Vagina (tissue), 2 donors: ENCODE results near the gene UBE2L3. TPM values are rescaled to one million over a fixed set of nuclear protein-coding genes. Genes with fewer than 3 reads are reported as not detected.
"Not testable (repeated sequence)": the region's sequence is repeated elsewhere in the genome, so short reads cannot be mapped to it uniquely, and the experiment has no call there.

Source experiments
- DNase-seq, 2 donors: peaks; one replicate each; pipeline ENCODE4 v3.0.0-alpha.2; 2017; ENCODE audit errors: extremely low spot score in 2 of 2
- H3K27ac ChIP-seq: fragments of 200-600 bp; sonication (generic); one replicate; pipeline ENCODE4 v1.5.1; 2019
- H3K27me3 ChIP-seq: fragments of 200-600 bp; sonication (generic); one replicate; pipeline ENCODE4 v1.5.1; 2019
- H3K36me3 ChIP-seq, 2 donors: fragments of 200-600 bp; sonication (generic); one replicate each; pipeline ENCODE4 v1.5.1; 2017 to 2019
- H3K4me1 ChIP-seq: fragments of 200-600 bp; sonication (generic); one replicate; pipeline ENCODE4 v1.5.1; 2019
- H3K4me3 ChIP-seq, 2 donors: fragments of 200-600 bp; sonication (generic); 1 replicate in 1 of 2; 2 replicates in 1 of 2; pipeline ENCODE4 v1.5.1; 2016 to 2019
- H3K9me3 ChIP-seq: fragments of 200-600 bp; sonication (generic); one replicate; pipeline ENCODE4 v1.5.1; 2019
- POLR2A ChIP-seq, 2 donors: fragments of 450-650 bp; IDR thresholded peaks; one replicate each; pipeline ENCODE4 v1.6.1; 2017; ENCODE audit warnings: antibody characterized with exemption in 2 of 2, mild to moderate bottlenecking in 2 of 2, moderate library complexity in 2 of 2
- POLR2AphosphoS5 ChIP-seq, 2 donors: sonication (generic); formaldehyde crosslinking; IDR thresholded peaks; one replicate each; pipeline ENCODE4 v1.9.0; 2017; ENCODE audit warnings: antibody characterized with exemption in 2 of 2, mild to moderate bottlenecking in 2 of 2, low read depth in 1 of 2; ENCODE audit not compliant: insufficient read depth in 1 of 2
- intact Hi-C: fragments of 100-400 bp; cut with DNase I; formaldehyde crosslinking; loops from one replicate; pipeline ENCODE4 v1.15.1; 2023
- total RNA-seq: library from RNA; depleted of rRNA; stranded (reverse); fragments of >200 nt; gene quantifications from one replicate; pipeline ENCODE4 v1.2.3, GENCODE V29; 2016
- TF ChIP-seq, protein P1 (sequence below), 3 experiments: fragments of 450-650 bp in 2 of 3; fragments of 200-600 bp in 1 of 3; sonication (generic) in 1 of 3; IDR thresholded peaks; one replicate each; pipeline ENCODE4 v1.5.1; 2017 to 2019; ENCODE audit warnings: antibody characterized with exemption in 3 of 3, mild to moderate bottlenecking in 2 of 3, moderate library complexity in 2 of 3

UBE2L3 gene
- total RNA-seq, 1 donor from 2014 or later = 32.7 TPM

- TF ChIP-seq, protein P1, sequence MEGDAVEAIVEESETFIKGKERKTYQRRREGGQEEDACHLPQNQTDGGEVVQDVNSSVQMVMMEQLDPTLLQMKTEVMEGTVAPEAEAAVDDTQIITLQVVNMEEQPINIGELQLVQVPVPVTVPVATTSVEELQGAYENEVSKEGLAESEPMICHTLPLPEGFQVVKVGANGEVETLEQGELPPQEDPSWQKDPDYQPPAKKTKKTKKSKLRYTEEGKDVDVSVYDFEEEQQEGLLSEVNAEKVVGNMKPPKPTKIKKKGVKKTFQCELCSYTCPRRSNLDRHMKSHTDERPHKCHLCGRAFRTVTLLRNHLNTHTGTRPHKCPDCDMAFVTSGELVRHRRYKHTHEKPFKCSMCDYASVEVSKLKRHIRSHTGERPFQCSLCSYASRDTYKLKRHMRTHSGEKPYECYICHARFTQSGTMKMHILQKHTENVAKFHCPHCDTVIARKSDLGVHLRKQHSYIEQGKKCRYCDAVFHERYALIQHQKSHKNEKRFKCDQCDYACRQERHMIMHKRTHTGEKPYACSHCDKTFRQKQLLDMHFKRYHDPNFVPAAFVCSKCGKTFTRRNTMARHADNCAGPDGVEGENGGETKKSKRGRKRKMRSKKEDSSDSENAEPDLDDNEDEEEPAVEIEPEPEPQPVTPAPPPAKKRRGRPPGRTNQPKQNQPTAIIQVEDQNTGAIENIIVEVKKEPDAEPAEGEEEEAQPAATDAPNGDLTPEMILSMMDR (IDR thresholded peaks at IDR 0.05) = no peak
- no peak for TF ChIP-seq POLR2AphosphoS5 (IDR thresholded peaks at IDR 0.05; ENCODE audit: insufficient read depth in 1 of 2, low read depth in 1 of 2)
- no peak for TF ChIP-seq POLR2A (IDR thresholded peaks at IDR 0.05)
- Histone ChIP-seq H3K36me3 (peaks cover 0 to 15% of the 10 kb centered on the region in 2 donors), H3K9me3 (no peaks in the 10 kb centered on the region), H3K27ac (no peak overlapping the region), H3K27me3 (no peaks in the 10 kb centered on the region), H3K4me3 (no peak overlapping the region), H3K4me1 (peaks cover 54% of the 10 kb centered on the region)
- no peak for DNase-seq
- intact Hi-C loops = no loop called here
Measured at GRCh38 chr22:21591695-21592094, 24.2 kb downstream of the UBE2L3 start.

DNA sequence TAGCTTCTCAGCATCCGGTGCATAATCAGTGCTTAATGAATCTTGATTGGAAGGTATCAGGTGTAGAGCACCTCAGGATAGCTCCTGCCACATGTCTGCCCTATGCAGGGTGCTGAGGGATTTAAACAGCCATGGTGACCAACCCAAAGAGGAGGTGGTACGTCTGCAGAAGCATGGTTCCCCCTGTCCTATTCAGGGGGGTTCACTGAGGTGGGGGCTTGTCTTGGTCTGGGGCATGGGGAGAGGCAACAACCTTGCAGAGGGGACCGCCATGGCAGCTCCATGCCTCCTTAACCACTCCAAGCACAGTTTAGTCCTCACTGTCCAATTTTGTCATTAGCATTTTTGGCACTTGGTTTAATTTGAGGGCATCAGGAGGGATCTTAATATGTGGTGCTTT is 24.9 kb downstream of the UBE2L3 start:
- intact Hi-C loops = no loop called here
- Histone ChIP-seq H3K36me3 (peaks cover 0 to 15% of the 10 kb centered on the region in 2 donors), H3K4me3 (no peak overlapping the region), H3K27me3 (no peaks in the 10 kb centered on the region), H3K9me3 (no peaks in the 10 kb centered on the region), H3K4me1 (peaks cover 46% of the 10 kb centered on the region), H3K27ac (no peak overlapping the region)
- no peak for TF ChIP-seq POLR2A (IDR thresholded peaks at IDR 0.05)
- TF ChIP-seq, protein P1 (IDR thresholded peaks at IDR 0.05) = no peak
- no peak for TF ChIP-seq POLR2AphosphoS5 (IDR thresholded peaks at IDR 0.05; ENCODE audit: insufficient read depth in 1 of 2, low read depth in 1 of 2)
- DNase-seq = no peak

DNA sequence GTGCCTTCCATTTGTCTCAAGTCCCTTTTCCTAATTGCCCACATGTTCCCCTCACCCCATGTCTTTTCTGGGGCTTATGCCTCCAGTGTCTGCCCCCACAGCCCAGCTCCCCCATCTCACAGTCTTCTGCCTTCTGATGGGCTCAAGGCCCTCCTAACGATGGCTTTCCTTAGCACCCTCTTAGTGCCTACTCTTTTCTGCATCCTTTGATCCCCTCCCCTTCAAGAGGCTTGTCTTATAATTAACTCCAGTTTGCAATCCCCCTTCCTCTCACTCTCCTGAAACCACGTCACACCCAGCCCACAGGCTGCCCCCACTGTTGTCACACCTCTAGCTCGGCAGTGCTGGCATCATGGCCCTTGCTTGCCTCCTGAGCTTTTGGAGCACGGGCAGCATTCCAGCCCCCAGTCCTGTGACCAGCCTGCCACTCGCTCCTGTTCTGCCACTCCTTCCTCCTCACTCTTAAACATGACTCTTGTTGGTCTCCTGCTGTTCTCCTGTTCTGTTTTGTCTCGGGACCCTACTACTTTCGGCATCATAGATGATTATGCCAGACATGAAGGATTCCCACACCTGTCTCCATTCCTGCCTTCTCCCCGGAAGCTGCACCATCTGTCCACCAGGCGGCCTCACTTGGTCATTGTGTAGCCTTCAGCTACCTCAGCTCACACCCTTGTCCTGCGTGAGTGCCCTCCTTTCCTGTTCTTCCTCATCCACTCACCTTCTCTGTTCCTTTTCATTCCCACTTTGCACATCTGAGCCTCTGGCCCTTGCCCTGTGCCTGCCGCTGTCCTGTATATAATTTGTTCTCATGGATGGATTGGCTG is 26.1 kb downstream of the UBE2L3 start:
- intact Hi-C loops = no loop called here
- H3K36me3 ChIP-seq = peaks cover 0 to 15% of the 10 kb centered on the region in 2 donors

DNA sequence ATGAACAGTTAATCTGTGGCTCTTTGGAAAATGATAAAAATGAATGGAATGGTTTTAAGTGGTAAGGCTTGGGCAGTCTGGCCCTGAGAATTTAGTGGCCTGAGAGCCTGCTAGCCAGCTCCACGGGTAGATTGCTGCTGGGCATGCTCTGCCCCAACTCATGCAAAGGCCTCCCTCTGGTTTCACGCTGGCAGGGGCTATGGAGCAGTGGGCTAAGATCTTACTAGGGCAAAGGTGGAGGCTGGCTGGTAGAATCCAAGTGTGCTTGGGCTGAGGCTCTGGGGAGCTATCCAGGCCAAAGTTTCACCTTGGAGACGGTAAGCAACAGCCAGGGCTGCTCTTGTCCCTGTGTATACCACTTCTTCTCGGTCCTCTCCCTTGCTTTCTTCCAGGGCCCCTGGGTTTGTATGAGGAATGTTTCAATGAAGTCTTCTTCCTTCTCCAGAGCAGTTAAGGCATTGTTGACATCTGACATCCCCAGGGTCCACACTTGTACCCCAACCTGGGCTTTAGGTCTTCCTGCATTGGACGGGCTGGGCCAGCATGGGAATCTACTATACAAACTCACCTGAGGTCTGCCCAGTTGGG is 27.4 kb downstream of the UBE2L3 start:
- Histone ChIP-seq H3K27me3 (no peaks in the 10 kb centered on the region), H3K9me3 (no peaks in the 10 kb centered on the region), H3K4me3 (no peak overlapping the region), H3K36me3 (peaks cover 0 to 15% of the 10 kb centered on the region in 2 donors), H3K27ac (no peak overlapping the region), H3K4me1 (peaks cover 36% of the 10 kb centered on the region)
- DNase-seq = no peak
- intact Hi-C loops = no loop called here
- TF ChIP-seq, protein P1 (IDR thresholded peaks at IDR 0.05) = no peak
- no peak for TF ChIP-seq POLR2AphosphoS5 (IDR thresholded peaks at IDR 0.05; ENCODE audit: insufficient read depth in 1 of 2, low read depth in 1 of 2)
- TF ChIP-seq POLR2A (IDR thresholded peaks at IDR 0.05) = no peak

More for the DNA sequence above, 26.1 kb downstream of the UBE2L3 start:
- no peaks in the 10 kb centered on the region for H3K27me3 ChIP-seq
- H3K27ac ChIP-seq = no peak overlapping the region
- no peak for DNase-seq
- H3K9me3 ChIP-seq = no peaks in the 10 kb centered on the region
- H3K4me1 ChIP-seq = peaks cover 37% of the 10 kb centered on the region
- TF ChIP-seq POLR2A (IDR thresholded peaks at IDR 0.05) = no peak
- no peak for TF ChIP-seq POLR2AphosphoS5 (IDR thresholded peaks at IDR 0.05; ENCODE audit: insufficient read depth in 1 of 2, low read depth in 1 of 2)
- TF ChIP-seq, protein P1 (IDR thresholded peaks at IDR 0.05) = no peak
- H3K4me3 ChIP-seq = no peak overlapping the region

- H3K4me3 ChIP-seq, H3K27me3 ChIP-seq, H3K27ac ChIP-seq, DNase-seq, intact Hi-C loops, H3K9me3 ChIP-seq: not testable (repeated sequence)
- Histone ChIP-seq H3K4me1 (peaks cover 21% of the 10 kb centered on the region), H3K36me3 (peaks cover 0 to 15% of the 10 kb centered on the region in 2 donors)
Measured at GRCh38 chr22:21596356-21597135, 29.0 kb downstream of the UBE2L3 start.
